ENCODE data around the gene ALCAM.

The ALCAM gene

GRCh38 chr3:105328338-105328730 lies 38.4 kb upstream of the ALCAM start:
- no peak overlapping the region for H3K9ac ChIP-seq (ENCODE audit: low read length)
- no peaks in the 10 kb centered on the region for H4K20me1 ChIP-seq (ENCODE audit: insufficient read depth, low read length)
- no peaks in the 10 kb centered on the region for H3K27me3 ChIP-seq (replicated peaks; ENCODE audit: insufficient read depth, low read length)
- TF ChIP-seq EZH2 (optimal IDR thresholded peaks at IDR 0.05; ENCODE audit: low read depth, low read length) (no peak), CTCF (IDR thresholded peaks at IDR 0.05; ENCODE audit: low read length) (no peak), EZH2phosphoT487 (IDR thresholded peaks at IDR 0.05; ENCODE audit: low read length) (no peak)
- no peaks in the 10 kb centered on the region for H3K9me3 ChIP-seq (replicated peaks; ENCODE audit: insufficient read depth, low read length)
- no peak overlapping the region for H3K4me2 ChIP-seq (ENCODE audit: low read depth, low read length)
- no peaks in the 10 kb centered on the region for H3K4me1 ChIP-seq (ENCODE audit: low read length)
- H3K79me2 ChIP-seq (ENCODE audit: low read length), result no peaks in the 10 kb centered on the region
- no peaks in the 10 kb centered on the region for H3K36me3 ChIP-seq (replicated peaks; ENCODE audit: insufficient read depth, low read length)
- H3F3A ChIP-seq (ENCODE audit: insufficient read depth, low read length), result no peaks in the 10 kb centered on the region
- no peak for DNase-seq
- H3K4me3 ChIP-seq (ENCODE audit: low read length), result no peak overlapping the region
- H3K27ac ChIP-seq (ENCODE audit: low read length), result no peak overlapping the region
- H3K9me2 ChIP-seq (replicated peaks; ENCODE audit: insufficient read depth, low read length), result no peaks in the 10 kb centered on the region
- H2AFZ ChIP-seq (ENCODE audit: low read length), result no peak overlapping the region

GRCh38 chr3:105332961-105333360 lies 33.7 kb upstream of the ALCAM start:
- Histone ChIP-seq H3K9ac (ENCODE audit: low read length) (no peak overlapping the region), H3K9me2 (replicated peaks; ENCODE audit: insufficient read depth, low read length) (no peaks in the 10 kb centered on the region), H3K27ac (ENCODE audit: low read length) (no peak overlapping the region), H3K4me2 (ENCODE audit: low read depth, low read length) (no peak overlapping the region), H2AFZ (ENCODE audit: low read length) (no peak overlapping the region), H3K79me2 (ENCODE audit: low read length) (no peaks in the 10 kb centered on the region), H3K4me3 (ENCODE audit: low read length) (no peak overlapping the region), H3K27me3 (replicated peaks; ENCODE audit: insufficient read depth, low read length) (no peaks in the 10 kb centered on the region), H3K36me3 (replicated peaks; ENCODE audit: insufficient read depth, low read length) (no peaks in the 10 kb centered on the region), H3F3A (ENCODE audit: insufficient read depth, low read length) (no peaks in the 10 kb centered on the region), H3K9me3 (replicated peaks; ENCODE audit: insufficient read depth, low read length) (no peaks in the 10 kb centered on the region), H3K4me1 (ENCODE audit: low read length) (no peaks in the 10 kb centered on the region), H4K20me1 (ENCODE audit: insufficient read depth, low read length) (no peaks in the 10 kb centered on the region)
- no peak for DNase-seq
- no peak for TF ChIP-seq CTCF (IDR thresholded peaks at IDR 0.05; ENCODE audit: low read length)
- TF ChIP-seq EZH2 (optimal IDR thresholded peaks at IDR 0.05; ENCODE audit: low read depth, low read length), result no peak
- TF ChIP-seq EZH2phosphoT487 (IDR thresholded peaks at IDR 0.05; ENCODE audit: low read length), result no peak

- TF ChIP-seq EZH2 (optimal IDR thresholded peaks at IDR 0.05; ENCODE audit: low read depth, low read length) (no peak), EZH2phosphoT487 (IDR thresholded peaks at IDR 0.05; ENCODE audit: low read length) (no peak), CTCF (IDR thresholded peaks at IDR 0.05; ENCODE audit: low read length) (no peak)
- Histone ChIP-seq H3K9ac (ENCODE audit: low read length) (no peak overlapping the region), H3K36me3 (replicated peaks; ENCODE audit: insufficient read depth, low read length) (no peaks in the 10 kb centered on the region), H3K9me2 (replicated peaks; ENCODE audit: insufficient read depth, low read length) (no peaks in the 10 kb centered on the region), H4K20me1 (ENCODE audit: insufficient read depth, low read length) (no peaks in the 10 kb centered on the region), H3K27me3 (replicated peaks; ENCODE audit: insufficient read depth, low read length) (no peaks in the 10 kb centered on the region), H2AFZ (ENCODE audit: low read length) (no peak overlapping the region), H3K4me2 (ENCODE audit: low read depth, low read length) (no peak overlapping the region), H3K79me2 (ENCODE audit: low read length) (no peaks in the 10 kb centered on the region), H3K4me3 (ENCODE audit: low read length) (no peak overlapping the region), H3K9me3 (replicated peaks; ENCODE audit: insufficient read depth, low read length) (no peaks in the 10 kb centered on the region), H3F3A (ENCODE audit: insufficient read depth, low read length) (no peaks in the 10 kb centered on the region), H3K4me1 (ENCODE audit: low read length) (no peaks in the 10 kb centered on the region), H3K27ac (ENCODE audit: low read length) (no peak overlapping the region)
- DNase-seq, result peak; percentile 10
Measured at GRCh38 chr3:105334138-105334882, 32.4 kb upstream of the ALCAM start.
